HG03066 (cell line): ENCODE results near the gene TACR1.

Experiments used
- ATAC-seq: cut with Tn5 transposase; IDR thresholded peaks from one replicate; pipeline ENCODE4 v1.9.1; 2021; ENCODE audit warnings: low read depth; ENCODE audit not compliant: unreplicated experiment

Gene TACR1

DNA sequence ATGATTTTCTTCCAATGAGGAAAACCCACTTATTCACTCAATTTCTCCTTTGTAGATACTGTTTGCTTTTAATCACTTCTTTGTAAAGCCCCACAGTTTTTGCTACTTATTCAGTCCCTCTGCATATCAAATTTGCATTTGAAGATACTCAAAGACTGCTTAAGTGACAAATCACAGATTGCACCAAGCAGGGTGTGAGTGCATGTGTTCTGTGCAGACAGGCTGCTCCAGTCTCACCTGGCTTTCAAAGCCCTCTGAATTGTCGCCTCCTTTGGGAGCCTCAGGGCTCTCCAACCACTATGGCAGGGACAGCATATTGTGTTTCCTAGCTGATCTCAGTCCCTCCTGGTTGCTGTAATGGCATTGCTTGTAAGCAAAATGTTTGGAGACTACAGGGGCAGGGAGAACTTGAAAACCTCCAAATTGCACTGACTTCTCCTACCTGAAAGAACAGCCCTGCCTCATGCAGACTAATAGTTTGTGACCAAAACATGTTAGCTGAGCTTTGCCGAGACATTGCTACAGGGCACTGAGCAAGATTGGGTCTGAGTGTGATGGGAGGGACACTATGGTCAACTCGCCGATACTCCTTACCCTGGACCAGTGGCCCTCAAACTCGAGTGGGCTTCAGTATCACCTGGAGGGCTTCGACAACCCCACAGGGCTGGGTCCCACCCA lies 144.0 kb downstream of the TACR1 start:
- no peak for ATAC-seq

- ATAC-seq = no peak
Measured at GRCh38 chr2:75054296-75054695, 145.0 kb downstream of the TACR1 start.

GRCh38 chr2:75053484-75054112 lies 145.7 kb downstream of the TACR1 start:
- ATAC-seq = peak; percentile 65

- no peak for ATAC-seq
Measured at GRCh38 chr2:75047992-75048625, 151.2 kb downstream of the TACR1 start.

DNA sequence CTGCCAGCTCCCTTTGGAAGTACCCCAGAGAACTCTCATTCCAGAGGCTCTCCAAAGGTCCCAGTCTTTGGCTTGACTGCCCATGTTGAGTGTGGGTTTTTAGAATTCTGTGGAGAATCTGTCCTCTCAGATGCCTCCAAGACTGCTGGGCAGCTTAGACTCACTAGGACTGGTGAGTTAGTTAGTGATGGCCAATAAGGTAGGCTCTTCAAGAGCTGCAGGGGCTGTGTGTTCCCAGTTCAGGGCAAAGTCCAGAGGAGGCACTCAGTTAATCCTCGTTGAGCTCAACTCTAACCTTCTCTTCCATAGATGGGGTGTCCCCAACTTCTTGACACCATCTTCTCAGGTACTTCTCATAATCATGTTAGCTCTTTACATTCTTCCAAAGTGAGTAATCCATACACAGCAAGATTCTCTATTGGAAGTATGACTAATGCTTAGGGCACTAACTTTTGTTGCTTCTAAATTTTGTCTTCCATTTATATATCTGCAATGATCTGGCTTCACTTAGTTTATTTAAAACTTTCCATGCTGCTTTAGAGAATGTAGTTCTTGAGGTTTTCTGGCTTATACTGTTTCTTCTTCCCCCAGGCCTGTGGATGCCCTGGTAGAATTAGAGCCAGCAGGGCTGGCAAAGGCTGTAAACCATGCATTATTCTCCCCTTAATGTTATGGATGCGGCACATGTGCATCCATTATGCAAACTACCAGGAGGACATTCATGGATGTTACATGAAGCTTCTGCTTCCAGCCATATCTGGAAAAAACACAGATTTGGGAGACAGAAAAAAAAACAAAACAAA lies 151.9 kb downstream of the TACR1 start:
- no peak for ATAC-seq

DNA sequence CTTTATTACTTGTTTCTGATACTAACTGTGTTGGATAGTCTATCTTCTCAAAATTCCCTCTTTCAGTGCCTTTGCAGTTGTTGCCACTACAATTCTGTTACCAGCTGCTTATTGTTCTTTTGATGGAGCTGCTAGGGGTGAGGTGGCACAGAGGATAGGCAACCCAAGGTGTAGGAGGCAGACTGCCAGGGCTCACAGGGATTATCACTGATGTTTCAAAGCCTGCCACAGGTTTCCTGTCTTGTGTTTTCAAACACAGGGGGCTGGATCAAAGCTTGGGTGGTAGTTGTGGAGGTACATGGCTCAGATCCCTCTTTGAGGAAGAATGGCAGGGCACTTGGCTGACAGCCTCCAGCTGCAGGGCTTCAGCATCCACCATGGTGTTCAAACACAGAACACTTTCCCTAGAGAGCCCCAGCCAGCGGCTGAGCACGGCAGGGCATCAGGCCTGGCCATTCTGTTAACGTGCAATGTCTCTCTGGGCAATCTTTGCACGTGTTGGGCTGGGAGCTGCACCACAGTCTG lies 153.7 kb downstream of the TACR1 start:
- ATAC-seq = no peak

DNA sequence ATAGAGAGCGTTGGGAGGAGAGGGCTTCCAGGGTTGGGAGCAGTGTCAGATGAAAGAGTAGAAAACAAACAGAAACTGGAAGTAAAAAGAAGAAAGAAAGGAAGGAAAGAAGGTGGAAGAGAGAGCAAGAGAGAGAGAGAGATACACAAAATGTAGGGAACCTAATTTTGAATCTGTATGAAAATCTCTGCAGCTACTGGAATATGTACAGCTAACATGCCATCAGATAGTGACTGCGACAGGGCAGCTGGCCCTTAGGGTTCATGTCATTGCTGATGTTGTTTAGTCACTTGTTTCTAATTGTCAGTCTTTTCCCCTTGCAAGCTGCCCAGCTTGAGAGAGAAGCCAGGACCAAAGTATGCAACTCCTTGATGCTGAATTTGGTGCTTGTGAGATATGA lies 155.0 kb downstream of the TACR1 start:
- ATAC-seq = no peak

GRCh38 chr2:75042823-75043222 lies 156.5 kb downstream of the TACR1 start:
- ATAC-seq = no peak

DNA sequence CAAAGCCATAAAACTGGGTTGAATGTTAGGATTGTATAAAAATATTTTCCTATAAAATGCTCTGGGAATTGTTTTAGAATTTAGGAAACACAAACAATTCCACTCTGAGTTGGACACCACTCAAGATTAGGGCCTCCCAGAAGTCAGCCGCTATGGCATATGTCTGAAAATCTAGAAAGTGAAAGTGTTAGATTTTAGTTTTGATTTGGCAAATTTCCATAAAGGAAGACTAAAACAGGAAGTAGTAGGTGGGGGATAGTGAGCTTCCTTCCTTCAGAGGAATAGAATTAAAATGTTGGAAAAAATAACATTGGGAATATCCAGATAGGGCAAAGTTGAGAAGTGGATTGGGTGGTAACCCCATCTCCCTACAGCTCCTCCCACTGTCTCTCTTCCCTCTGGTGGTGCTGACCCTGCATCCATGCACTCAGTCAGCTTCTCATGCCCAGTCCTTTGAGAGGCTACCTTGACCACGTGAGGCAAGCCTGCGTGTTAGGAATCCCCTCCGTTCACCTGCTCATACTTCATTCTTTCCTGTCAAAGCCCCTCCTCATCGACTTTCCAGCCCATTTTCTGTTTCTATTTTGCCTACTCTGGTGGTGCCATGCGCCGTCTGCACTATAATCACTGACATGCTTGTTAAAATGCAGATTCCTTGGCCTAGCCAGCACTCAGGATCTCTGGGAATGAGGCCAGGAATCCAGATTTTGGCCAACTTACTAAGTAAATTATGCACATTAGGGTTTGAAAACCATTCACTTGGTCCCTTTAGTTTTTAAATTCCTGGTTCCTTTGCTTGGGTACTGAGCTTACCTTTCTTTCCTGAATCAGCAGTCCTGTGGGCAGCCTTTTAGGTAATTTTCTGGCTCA lies 157.4 kb downstream of the TACR1 start:
- ATAC-seq = no peak

DNA sequence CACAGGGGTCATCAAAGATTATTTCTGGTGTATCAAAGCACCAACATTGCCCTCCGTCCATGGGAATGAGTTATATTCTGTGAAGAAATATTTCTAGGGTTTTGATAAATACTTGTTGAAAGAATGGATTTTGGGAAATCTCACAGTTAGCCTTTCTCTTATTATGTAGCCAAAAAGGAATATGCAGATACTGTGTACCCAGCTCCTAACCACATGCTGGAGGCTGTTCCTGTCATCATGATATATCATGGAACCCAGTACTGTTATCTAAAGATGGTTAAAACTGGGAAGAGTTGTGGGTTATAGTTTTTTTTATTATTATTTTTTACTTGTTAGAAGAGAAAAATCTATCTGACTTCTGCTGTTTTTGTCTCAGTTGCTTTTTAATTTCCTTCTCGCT lies 158.1 kb downstream of the TACR1 start:
- no peak for ATAC-seq

DNA sequence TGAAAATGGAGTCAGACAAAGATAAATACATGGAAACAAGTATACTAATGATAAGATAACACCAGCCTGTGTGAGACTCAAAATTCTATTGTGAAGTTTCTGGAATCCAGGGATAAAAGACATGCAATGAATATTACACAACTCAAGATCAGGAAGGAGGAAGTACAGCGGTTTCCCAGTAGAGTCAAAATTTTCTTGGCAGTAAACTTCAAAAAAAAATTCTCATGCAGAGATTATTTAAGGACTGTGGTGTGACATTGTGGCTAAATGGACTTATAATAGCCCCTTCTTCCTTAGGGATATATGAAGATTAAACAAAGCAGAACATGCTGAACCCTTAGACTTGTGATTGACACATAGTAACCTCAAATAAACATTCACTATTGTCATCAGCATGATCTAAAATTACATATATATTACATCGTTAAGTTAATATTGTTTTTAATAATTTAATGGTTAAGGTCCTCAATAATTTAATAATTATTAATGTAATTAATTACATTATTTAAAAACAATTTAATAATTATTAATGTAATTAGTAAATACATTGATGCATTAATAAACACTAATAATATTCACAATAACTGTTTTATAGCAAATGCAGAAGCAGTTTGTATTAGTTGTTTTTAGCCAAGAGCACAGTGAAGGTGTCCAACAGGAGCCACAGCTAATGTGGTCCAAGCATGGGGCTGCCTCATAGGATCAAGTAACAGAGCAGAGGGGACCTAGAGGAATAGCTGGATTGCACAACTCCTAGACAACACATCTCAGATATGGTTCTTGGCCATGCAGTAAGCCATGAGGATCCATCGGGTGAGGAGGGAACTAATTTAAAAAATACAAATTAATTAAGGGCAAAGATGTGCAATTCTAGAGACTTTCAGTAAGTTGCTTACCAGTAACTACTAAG lies 163.6 kb downstream of the TACR1 start:
- no peak for ATAC-seq

DNA sequence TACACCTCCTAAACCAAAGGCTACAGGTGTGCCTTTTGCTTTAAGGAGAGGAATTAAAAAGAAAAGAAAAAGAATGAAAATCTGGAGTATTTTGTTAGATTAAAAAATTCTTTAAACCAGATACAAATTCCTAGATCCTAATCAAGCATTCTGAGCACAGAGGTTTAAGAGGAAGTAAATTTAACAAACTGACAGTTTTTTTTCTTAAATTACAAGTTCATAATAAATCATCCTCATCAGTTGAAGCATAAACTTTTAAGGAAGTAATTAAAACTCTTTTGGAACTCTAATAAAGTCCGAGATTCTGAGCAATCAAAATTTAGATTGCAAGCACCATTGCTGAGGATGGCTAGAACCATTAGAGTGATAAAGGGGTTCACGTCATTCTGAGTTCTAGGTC lies 165.8 kb downstream of the TACR1 start:
- no peak for ATAC-seq

DNA sequence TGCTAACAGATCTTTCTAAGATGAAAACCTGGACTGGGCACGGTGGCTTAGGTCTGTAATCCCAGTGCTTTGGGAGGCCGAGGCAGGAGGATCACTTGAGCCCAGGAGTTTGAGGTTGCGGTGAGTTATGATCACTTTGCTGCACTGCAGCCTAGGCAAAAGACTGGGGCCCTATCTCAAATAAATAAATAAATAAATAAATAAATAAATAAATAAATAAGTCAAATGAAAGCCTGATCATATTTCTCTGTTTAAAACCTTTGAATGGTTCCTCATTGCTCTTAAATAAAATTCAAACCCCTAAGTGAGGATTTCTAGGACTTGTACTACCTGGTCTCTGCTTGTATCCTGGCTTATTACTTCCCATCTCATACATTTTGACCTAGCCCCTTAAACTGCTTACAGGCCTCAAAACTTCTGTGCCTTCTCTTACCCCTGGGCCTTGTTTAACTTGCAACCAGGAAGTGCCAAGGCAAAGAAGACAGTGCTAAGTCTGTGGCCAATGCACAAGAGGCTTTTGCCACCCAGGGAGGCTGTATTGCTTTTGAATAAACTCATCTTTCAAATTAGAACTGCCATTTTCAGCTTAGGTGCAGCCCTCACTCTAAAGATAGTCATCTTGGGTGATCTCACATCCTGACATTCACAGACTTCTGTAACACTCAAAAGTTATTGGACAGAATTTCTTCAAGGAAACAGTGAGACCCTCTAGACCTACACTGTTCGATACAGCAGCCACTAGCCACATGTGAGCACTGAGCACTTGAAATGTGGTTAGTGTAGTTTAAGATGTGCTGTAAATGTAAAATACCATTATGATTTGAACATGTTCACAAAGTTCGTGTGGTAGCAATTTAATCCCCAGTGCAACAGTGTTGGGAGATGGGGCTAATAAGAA lies 167.2 kb downstream of the TACR1 start:
- ATAC-seq = no peak

DNA sequence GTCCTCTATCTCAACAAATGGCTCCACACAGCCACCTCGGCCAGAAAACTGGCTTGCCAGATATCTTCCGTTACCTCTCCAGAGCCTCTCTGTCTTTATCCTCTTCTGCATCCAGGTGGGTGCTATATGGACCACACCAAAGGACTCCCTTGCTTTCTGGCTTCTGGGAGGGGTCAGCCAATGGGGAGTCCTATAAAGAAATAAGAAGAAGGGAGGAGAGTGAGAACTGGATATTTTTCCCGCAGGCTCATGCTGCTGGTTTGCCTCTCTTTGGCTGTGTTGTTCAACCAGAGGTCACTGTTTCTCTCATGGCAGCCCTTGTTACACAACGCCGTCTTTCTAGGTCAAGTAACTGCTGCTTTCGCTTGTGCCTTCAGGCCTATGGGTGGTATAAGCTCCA lies 168.1 kb downstream of the TACR1 start:
- ATAC-seq = no peak

DNA sequence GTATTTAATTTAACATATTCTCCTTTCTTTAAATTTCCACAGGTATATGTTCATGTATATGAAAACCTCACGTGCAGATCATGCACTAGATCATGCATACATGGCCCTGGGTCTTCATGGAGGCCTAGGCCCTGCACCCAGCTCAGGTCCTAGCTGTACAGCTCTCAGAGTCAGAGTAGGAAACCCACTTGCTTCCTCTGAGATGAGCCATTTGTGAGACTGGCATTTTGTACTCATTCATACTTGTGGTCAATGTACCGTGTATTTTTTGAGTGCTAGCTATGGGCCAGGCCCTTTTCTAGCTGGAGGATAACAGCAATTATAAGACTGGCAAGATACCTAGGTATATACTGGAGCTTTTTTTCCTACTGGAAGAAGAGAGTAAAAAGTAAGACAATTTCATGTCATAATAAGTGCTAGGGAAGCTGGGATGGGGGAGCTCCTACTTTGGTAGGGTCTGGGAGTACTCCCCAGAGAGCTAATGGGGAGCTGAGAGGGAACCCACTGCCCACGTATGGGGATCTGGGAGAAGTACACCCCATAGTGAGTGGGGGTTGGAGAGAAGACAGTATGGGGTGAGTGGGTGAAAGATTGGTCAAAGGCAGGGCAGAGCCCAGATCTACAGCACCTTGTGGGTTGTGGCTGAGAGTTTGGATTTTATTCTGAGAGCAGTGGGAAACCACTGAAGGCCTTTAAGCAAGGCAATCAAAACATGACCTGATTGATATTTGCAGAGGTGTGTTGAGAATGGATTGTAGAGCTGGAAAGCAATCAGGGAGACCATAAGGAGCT lies 168.9 kb downstream of the TACR1 start:
- ATAC-seq = no peak

DNA sequence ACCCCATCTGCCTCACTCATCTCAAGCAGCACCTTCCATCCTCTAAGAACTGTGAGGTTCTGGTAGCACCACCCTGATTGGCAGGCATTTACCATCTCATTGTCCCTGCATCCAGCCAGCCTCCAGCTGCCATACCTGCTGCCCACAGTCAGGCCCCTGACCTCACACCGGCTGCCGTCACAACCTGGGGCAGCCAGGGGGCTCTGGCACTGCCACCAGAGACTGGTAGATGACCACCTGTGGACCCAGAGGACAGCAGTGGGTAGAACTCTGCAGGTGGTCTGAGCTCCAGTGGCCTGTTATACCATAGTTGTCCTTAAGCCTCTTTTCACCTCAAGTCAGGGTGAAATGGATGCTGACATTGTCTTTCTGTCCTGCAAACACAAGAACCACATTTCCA lies 171.4 kb downstream of the TACR1 start:
- no peak for ATAC-seq

GRCh38 chr2:75025633-75026380 lies 173.5 kb downstream of the TACR1 start:
- no peak for ATAC-seq
